BJ (cell line): ENCODE data around the gene HMCN1. TPM values are rescaled to one million over a fixed set of nuclear protein-coding genes. Genes with fewer than 3 reads are reported as not detected.
A peak's percentile ranks its signal among the peaks of the same experiment; 100 is the strongest.

Source experiments
- CTCF ChIA-PET: fragments of 350-600 bp; formaldehyde crosslinking; extraction: SDS; loops from one replicate; lab custom pipeline; 2021; ENCODE audit warnings: antibody characterized with exemption, inconsistent platforms; lab: Yijun Ruan, JAX
- POLR2A ChIA-PET: fragments of 300-600 bp; sonication (Branson Sonifier 250); formaldehyde crosslinking; extraction: SDS; loops from one replicate; lab custom pipeline; 2021; ENCODE audit warnings: antibody characterized with exemption; lab: Charles Lee
- DNase-seq: peaks from one replicate; pipeline ENCODE4 v3.0.0-alpha.2; 2011; ENCODE audit warnings: low read depth
- H3K27me3 ChIP-seq: 2 replicates; pipeline ENCODE4 v1.6.0; 2011; ENCODE audit warnings: low read length; ENCODE audit not compliant: control insufficient read depth, insufficient read depth
- H3K36me3 ChIP-seq: 2 replicates; pipeline ENCODE4 v1.5.1; 2011; ENCODE audit warnings: low read length; ENCODE audit not compliant: control insufficient read depth, insufficient read depth
- H3K4me3 ChIP-seq: 2 replicates; pipeline ENCODE4 v1.5.1; 2011; ENCODE audit warnings: low read depth, mild to moderate bottlenecking, control low read depth, low read length
- polyA plus RNA-seq: library from polyadenylated mRNA; depleted of rRNA; stranded (reverse); fragments of >200 nt; gene quantifications from 2 replicates; pipeline ENCODE4 v1.2.3, GENCODE V29; 2011
- TF ChIP-seq, protein P1 (sequence below): IDR thresholded peaks from 2 replicates; pipeline ENCODE4 v1.5.1; 2011; ENCODE audit warnings: low read depth, mild to moderate bottlenecking, control low read depth, inconsistent platforms, low read length, moderate library complexity; ENCODE audit not compliant: insufficient read depth

HMCN1 gene
- polyA plus RNA-seq, 1 experiment = 13.3 TPM

DNA sequence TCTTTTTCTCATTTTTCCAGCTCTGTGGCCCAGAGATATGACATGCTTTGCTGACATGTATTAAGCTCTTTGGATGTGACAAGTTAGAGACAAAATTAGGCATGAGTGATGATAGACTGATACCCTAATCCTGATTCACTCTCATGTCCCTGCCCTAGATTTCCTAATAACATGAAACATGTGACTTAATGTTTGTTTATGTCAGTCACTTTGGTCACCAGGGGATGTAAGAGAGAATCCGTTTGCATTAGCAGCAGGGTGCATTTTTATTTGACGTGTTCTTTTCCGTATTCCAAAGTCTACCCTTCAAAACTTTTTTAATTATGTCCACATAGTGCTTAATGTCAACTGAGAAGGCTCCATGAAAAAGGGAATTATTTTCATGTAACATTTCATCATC is 192.4 kb downstream of the HMCN1 start:
- ChIA-PET CTCF (no interaction called here), POLR2A (no interaction called here)
- Histone ChIP-seq H3K27me3 (no peaks in the 10 kb centered on the region), H3K4me3 (no peak overlapping the region), H3K36me3 (no peaks in the 10 kb centered on the region)
- TF ChIP-seq, protein P1, sequence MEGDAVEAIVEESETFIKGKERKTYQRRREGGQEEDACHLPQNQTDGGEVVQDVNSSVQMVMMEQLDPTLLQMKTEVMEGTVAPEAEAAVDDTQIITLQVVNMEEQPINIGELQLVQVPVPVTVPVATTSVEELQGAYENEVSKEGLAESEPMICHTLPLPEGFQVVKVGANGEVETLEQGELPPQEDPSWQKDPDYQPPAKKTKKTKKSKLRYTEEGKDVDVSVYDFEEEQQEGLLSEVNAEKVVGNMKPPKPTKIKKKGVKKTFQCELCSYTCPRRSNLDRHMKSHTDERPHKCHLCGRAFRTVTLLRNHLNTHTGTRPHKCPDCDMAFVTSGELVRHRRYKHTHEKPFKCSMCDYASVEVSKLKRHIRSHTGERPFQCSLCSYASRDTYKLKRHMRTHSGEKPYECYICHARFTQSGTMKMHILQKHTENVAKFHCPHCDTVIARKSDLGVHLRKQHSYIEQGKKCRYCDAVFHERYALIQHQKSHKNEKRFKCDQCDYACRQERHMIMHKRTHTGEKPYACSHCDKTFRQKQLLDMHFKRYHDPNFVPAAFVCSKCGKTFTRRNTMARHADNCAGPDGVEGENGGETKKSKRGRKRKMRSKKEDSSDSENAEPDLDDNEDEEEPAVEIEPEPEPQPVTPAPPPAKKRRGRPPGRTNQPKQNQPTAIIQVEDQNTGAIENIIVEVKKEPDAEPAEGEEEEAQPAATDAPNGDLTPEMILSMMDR = no peak
- DNase-seq = no peak

DNA sequence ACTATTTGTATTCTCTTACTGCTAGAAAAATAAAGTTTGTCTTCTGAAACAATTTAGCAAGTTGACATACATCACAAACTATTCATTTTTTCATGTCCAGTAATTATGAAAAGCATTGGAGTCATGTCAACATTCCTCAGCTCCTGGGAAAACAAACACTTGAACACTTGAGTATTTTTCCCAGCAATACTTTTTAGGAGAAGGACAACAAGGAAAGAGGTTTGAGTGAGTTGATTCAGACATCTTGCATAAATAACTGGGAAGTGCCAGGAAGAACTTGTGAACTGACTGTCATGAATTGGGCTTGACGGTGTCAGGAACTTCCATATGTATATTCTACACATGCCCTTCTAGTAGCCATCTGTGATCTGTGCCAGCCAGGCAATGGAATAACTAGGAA is 195.6 kb downstream of the HMCN1 start:
- H3K36me3 ChIP-seq = no peaks in the 10 kb centered on the region
- H3K4me3 ChIP-seq = no peak overlapping the region
- ChIA-PET POLR2A (no interaction called here), CTCF (interaction anchor here (1.3 to 1.6 kb wide), 2 partner anchors 10 to 122 kb away, joined by 3 to 5 read pairs; no protein-coding TSS in a partner anchor)
- peak; percentile 31 for DNase-seq
- TF ChIP-seq, protein P1 = no peak
- no peaks in the 10 kb centered on the region for H3K27me3 ChIP-seq

DNA sequence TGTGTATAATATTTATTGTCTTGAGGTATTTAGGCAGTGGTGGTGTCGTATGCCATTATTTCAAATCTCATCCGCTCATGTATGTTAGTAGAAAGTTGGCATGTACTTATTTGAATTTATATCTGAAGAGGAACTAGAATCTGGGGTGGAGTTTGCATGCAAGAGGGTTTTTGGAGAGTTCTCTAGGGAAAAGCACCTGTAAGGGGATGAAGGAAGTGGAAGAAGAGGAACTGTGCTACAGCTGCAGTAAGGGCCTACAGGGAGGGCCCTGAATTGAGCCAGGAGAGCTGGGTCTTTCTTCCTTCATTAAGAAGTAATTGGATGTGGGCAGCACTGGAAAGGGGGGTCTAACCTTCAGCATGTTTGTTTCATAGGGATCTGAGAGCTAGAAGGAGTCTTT is 197.2 kb downstream of the HMCN1 start:
- TF ChIP-seq, protein P1 = no peak
- Histone ChIP-seq H3K36me3 (no peaks in the 10 kb centered on the region), H3K27me3 (no peaks in the 10 kb centered on the region), H3K4me3 (no peak overlapping the region)
- DNase-seq = no peak
- ChIA-PET POLR2A (no interaction called here), CTCF (interaction anchor here (0.6 to 1.6 kb wide), 3 partner anchors 9 to 28 kb away, joined by 3 to 5 read pairs (median 3); no protein-coding TSS in a partner anchor)

DNA sequence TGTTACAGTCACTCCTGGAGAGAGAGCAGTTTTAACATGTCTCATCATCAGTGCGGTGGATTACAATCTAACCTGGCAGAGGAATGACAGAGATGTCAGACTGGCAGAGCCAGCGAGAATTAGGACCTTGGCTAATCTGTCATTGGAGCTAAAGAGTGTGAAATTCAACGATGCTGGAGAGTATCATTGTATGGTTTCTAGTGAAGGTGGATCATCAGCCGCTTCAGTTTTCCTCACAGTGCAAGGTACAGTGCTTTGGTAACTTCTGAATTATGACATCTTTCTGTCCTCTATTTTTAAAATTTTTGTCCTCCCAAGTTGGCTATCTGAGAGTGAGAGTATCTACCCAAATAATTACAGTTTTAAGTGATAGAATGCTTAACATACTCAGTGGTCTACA is 199.4 kb downstream of the HMCN1 start:
- no peaks in the 10 kb centered on the region for H3K27me3 ChIP-seq
- H3K4me3 ChIP-seq = no peak overlapping the region
- POLR2A ChIA-PET = no interaction called here
- TF ChIP-seq, protein P1 = no peak
- CTCF ChIA-PET = no interaction called here
- no peak for DNase-seq
- H3K36me3 ChIP-seq = no peaks in the 10 kb centered on the region

DNA sequence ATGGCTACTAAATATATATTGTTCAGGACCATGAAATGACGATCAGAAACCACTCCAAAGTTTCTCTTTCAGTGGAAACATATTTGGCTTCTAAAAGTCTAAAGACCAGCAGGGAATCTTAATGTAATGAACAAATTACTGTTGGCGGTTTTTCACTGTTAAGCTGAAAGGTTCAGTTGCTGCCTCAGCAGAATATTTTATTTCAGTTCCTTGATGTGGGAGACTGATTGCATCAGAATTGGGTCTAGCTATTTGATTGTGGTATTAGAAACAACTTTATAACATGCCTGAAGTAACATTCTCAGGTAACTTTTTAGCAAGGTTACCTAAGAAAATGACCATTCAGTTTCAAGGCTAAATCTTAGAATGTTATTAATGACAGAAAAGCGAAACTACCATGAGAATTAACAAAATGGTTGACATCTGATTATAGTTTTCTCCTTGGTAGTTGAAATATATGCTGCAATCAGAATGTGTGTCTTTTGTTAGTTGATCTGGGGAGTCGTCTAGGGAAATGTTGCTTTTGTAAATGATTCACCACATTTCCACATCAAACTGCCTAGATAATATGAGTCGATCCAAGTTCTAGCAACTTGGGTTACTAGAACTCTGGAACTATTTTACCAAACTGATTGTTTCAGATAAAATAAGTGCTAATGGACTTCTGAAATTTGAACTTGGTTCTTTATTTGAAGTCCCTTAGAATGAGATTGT is 200.4 kb downstream of the HMCN1 start:
- POLR2A ChIA-PET = no interaction called here
- CTCF ChIA-PET = no interaction called here
- no peak for DNase-seq
- Histone ChIP-seq H3K4me3 (no peak overlapping the region), H3K27me3 (no peaks in the 10 kb centered on the region), H3K36me3 (no peaks in the 10 kb centered on the region)
- TF ChIP-seq, protein P1 = no peak
